Measurements from ENCODE around the gene HSPA9. TPM values are rescaled to one million over a fixed set of nuclear protein-coding genes. Genes with fewer than 3 reads are reported as not detected.

Gene HSPA9
- total and polyA plus RNA-seq, 2 of the 8 experiments (the other 6 are each of a cell fraction or from before 2014, with no cell fraction given) = 191 to 395 TPM

DNA sequence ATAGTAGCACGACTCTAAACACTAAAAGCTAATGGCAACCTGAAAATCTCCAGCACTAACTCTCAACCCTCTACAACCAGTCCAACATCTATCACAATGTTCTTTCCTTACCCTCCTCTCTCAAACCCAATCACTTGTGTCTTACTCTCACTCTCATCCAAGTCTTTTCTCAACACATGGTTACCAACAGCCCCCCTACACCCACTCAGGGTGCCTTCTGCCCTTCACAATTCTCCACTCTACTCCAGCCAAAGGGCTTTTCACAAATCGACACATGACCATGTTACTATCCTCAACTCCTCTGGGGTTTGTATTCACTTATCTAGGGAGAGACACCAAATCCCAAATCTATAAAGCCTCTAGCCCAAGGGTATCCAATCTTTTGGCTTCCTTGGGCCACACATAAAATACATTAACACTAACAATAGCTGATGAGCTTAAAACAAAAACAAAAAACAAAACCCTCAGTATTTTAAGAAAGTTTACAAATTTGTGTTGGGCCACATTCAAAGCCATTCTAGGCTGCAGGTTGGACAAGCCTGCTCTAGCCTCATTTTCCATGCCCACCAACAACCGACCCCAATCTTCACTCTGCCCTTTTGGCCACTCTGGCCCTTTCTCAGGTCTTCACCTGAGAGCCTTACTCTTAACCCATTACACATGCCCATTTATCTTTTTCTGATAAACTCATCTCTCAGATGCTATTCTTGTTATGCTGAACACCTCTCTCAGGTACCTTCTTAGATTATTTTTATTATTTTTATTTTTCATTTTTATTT is 11.7 kb downstream of the HSPA9 start (continued):
- TF ChIP-seq MAFK (IDR thresholded peaks at IDR 0.05; ENCODE audit: low read depth, low read length) (no peak), SP1 (IDR thresholded peaks at IDR 0.05; ENCODE audit: low read depth, low read length) (no peak), ASH2L (IDR thresholded peaks at IDR 0.05; ENCODE audit: low read length) (no peak)
